NCI-H460 (cell line): ENCODE data around the gene SIGLEC11. TPM values are rescaled to one million over a fixed set of nuclear protein-coding genes. Genes with fewer than 3 reads are reported as not detected.
"Not testable (repeated sequence)": the region's sequence is repeated elsewhere in the genome, so short reads cannot be mapped to it uniquely, and the experiment has no call there.

Source experiments
- DNase-seq: peaks from one replicate; pipeline ENCODE4 v3.0.0-alpha.2; 2016; ENCODE audit warnings: low read depth; ENCODE audit errors: extremely low read depth
- total RNA-seq: library from RNA; depleted of rRNA; stranded (reverse); fragments of >200 nt; shearing (Covaris generic); gene quantifications from 2 replicates; pipeline ENCODE4 v1.2.3, GENCODE V29; 2014

SIGLEC11 gene
- total RNA-seq, 1 experiment from 2014 or later: not detected

DNA sequence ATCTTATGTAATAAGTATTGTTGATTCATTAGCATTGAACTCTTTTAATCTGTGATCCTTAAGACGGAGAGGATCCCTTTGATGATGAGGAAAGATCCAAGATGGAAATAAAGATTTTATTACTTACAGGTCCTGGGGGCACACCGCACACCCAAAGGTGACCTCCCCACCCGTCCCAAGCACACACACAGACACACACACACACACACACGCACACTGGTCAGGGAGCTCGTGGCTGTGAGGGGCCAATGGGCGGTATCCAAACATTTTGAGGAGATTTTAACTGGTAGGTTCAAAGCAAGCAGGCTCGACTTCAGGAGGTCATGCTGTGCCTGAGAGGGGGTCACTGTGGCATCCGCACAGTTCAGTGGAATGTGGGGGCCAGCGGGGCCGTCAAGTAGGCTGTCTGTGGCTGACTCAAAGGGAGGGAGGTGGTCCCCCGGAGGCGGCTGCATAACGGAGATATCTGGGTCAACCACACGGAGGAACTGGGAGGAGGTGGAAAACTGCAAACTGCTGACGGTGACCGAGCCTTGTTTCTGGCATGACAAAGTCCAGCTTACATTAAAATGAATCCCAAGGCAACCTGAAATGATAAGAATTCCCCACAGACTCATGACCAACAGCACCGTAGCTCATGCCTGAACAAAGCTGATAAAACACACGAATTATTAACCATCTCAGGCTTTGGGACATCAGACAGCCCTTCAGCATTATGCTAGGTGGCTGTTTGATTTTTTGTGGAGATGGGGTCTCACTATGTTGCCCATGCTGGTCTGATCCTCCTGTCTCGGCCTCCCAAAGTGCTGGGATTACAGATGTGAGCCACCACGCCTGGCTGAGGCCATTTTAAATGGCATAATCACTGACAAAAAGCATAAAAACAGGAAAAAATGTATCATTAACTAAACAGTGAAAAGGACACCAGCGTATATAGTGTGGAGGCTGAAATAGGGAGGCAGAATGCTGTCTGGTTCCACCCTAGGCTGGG, 20.9 kb upstream of the SIGLEC11 start:
- no peak for DNase-seq

DNA sequence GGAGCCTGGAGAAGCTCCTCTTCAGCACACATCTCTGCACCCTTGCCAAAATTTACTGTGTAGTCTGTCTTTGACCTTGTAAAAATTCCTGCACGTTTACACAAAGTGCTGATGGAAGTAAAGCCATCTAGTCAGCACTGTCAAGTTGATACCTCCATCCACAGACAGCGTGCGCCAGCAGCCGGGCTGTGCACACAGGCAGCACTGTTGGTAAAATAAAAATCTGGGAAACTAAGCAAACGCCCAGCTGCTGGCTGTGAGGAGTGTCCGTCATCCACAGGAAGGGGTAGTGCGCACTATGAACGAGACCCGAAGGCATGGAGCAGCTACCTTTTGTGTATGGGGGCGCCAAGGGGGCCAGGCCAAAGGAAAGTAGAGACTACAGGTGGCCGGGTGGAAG, 17.4 kb upstream of the SIGLEC11 start:
- no peak for DNase-seq

DNA sequence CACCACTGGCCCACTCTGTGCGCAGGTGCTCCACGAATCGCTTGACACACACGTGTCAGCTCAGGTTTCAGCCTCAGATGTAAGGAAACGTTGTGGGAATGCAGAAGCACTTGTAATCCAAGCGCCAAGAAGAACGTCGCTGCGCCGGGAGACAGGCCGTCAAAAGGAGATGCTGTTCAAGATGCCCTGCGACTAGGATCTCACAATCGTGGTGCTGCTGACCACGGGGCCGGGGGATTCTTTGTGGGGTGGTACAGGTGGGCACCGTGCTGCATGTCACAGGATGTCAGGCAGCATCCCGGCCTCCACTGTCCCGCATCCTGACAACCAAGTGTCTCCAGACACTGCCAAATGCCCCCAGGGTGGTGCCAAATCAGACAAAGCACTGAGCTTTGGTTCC, 16.9 kb upstream of the SIGLEC11 start:
- DNase-seq: no peak

DNA sequence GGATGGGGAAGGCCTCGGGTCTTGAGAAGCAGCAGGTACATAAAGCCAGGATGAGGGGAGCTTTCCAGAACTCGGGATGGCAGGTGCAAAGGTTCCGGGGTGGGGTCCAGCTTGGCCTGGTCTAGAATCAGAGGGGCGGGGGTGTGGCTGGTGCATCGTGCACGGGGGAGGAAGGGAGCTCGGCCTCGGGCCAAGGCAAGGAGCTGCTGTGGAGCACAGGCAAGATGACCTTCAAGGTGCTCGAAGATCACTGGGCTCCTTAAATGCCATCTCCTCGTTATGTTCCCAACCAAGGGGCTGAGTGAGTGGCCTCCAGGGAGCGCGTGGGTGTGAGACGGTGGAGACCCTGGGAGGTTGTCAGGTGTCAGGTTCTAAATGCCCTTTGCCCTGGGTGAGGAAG, 16.1 kb upstream of the SIGLEC11 start:
- DNase-seq: no peak

DNA sequence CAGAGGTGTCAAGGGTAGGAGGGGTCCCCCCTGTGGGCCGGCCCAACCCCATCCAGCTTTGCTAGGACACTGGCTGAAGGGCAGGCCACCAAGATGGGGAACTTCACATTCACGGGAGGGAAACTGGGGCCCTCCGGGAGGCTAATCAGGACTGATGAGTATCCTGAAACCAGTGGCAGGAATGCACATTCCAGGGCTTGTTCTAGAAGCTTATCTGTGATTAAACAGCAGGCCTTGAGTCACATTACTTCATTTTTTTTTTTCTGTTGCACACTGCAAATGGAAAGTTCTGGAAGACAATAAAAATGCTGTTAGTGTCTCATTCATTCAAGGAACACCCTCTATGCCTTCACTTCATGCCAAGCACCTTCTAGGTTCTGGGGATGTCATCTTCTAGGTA, 15.5 kb upstream of the SIGLEC11 start:
- DNase-seq: no peak

DNA sequence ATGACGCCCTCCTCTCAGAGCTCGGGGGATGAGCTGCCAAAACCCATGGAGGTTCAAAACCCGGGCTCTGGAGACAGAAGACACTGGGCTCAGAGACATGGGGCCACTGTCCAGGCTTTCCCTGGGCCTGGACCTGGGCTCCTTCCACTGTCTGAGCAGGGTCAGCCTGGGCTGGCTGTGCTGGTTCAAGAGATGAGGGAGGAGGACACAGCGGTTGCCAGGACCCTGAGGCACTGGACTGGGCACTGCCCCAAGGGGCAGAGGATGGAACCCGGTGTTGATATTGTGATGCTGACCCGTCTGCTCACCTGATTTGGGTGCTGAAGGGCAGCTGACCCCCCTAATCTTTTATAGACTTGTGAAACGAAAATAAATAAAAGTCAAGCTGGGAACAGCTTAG, 14.1 kb upstream of the SIGLEC11 start:
- no peak for DNase-seq

DNA sequence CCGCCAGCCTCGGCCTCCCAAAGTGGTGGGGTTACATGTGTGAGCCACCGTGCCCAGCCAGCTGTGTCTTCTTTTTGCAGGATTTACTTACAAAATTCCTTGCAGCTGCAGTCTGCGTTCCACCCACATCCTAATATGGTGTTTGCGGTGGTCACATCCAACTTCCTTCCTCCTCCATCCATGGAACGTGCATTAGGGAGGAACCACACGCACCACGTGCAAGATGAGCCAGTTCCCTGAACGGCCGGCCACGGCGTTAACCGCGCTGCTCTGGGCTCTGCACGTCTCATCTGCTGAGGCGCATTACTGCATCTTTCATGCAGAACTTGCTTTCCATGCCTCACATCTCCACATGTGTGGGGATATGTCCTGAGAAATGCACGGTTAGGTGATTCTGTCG, 13.0 kb upstream of the SIGLEC11 start:
- DNase-seq: no peak

DNA sequence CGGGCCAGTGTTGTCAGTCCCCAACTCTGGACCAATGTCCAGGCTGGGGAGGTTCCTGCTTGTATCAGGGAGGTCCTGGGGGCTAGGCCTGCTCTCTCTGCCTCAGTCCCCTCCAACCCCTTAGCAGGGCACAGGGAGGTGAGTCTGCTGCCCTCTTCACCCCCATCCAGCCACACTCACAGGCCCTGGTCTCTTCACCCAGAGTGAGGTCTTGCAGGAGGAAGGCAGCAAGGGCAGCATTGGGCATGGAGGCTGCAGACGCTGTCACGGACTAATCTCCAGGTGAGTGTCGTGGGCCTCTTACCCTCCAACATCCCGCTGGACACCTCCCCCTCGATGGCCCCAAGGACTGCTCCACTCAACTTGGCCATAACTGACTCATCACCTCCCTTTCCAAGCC, 11.9 kb upstream of the SIGLEC11 start:
- DNase-seq: no peak

DNA sequence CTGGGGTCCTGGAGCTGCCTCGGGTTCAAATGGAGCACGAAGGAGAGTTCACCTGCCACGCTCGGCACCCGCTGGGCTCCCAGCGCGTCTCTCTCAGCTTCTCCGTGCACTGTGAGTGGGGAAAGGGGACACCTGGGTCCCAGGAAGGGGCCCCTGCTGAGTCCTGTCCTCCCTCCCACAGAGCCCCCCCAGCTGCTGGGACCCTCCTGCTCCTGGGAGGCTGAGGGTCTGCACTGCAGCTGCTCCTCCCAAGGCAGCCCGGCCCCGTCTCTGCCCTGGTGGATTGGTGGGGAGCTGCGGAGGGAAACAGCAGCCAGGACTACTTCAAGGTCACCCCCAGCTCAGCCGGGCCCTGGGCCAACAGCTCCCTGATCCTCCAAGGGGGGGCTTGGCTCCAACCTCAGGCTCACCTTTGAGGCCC, 11.0 kb upstream of the SIGLEC11 start:
- DNase-seq: no peak

DNA sequence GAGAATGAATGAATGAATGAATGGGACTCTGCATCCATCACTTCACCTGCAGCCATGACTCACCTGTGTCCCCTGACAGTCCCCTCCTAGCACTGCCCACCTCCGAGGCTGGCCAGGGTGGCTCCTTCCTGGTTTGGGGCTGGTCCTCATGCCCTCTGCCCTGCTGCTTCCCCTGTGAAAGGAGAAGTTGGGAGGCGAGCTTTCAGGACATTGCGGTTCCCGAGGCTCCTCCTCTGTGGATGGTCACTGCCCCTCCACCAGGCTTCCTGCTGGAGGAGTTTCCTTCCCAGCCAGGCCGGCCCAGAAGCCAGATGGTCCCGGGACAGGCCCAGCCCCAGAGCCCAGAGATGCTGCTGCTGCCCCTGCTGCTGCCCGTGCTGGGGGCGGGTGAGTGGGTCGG, 8.4 kb upstream of the SIGLEC11 start:
- DNase-seq: not testable (repeated sequence)

DNA sequence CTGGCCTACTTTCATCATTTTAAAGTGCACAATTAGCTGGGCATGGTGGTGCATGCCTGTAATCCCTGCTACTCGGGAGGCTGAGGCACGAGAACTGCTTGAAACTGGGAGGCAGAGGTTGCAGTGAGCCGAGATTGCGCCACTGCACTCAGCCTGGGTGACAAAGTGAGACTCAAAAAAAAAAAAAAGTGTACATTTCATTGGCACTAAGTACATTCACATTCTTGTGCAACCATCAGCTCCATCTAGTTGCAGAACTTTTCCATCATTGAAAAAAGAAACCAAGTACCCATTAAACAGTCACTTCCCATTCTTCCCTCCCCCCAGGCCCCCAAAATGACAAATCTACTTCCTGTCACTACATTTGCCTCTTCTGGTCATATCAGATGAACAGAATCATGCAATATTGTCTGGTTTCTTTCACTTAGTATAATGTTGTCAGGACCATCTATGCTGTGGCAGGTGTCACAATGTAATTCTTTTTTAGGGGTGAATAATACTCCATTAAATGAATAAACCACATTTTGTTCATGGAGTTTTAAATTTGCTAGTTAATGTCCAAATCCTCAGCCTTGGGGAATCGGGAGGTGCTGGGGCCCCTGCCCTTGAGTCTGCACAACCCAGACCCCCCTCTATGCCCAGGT, 7.4 kb upstream of the SIGLEC11 start:
- no peak for DNase-seq

DNA sequence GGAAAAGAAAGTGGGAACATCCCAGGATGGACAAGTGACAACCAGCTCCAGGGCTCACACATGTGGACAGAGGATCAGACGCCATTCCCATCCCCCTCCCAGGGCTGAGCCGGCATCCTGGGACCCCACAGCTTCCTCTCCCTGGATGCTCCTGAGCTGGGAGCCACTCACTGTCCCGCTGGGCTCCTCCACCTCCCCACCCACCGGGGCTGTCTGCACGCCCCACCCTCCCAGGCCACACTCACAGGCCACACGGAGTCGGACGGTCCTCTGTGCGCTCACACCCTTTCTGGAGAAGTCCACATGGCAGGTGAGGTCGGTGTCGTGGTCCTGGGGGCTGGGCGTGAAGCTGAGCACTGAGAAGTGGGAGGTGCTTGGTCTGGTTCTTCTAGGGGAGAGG, 1.1 kb downstream of the SIGLEC11 start:
- DNase-seq: not testable (repeated sequence)

DNA sequence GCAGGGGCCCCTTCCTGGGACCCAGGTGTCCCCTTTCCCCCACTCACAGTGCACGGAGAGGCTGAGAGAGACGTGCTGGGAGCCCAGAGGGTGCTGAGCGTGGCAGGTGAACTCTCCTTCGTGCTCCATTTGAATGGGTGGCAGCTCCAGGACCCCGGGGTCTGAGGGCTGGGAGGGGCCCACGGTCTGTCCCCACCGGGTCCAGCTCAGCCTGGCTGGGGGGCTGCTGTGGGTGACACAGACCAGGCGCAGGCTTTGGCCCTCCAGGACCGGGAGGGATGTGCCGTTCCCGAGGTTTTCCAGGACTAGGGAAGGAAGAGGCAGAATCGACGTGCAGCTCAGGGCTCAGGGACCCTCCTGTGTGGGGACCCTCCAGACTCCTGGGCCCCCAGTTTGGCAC, 2.4 kb downstream of the SIGLEC11 start:
- not testable (repeated sequence) for DNase-seq

DNA sequence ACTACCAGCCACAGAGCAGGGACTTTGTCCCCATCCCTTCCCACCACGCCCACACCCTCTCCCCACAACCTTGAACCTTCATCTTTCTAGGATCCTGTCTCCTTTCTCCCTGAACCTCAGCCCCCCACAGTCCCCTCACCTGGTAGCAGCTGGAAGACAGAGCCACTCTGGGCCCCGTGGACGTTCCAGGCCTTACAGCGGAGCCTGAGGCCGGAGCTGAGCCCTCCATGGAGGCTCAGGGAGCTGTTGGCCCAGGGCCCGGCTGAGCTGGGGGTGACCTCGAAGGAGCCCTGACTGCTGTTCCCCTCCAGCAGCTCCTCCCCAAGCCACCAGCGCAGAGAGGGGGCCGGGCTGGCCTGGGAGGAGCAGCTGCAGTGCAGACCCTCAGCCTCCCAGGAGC, 2.8 kb downstream of the SIGLEC11 start:
- not testable (repeated sequence) for DNase-seq

DNA sequence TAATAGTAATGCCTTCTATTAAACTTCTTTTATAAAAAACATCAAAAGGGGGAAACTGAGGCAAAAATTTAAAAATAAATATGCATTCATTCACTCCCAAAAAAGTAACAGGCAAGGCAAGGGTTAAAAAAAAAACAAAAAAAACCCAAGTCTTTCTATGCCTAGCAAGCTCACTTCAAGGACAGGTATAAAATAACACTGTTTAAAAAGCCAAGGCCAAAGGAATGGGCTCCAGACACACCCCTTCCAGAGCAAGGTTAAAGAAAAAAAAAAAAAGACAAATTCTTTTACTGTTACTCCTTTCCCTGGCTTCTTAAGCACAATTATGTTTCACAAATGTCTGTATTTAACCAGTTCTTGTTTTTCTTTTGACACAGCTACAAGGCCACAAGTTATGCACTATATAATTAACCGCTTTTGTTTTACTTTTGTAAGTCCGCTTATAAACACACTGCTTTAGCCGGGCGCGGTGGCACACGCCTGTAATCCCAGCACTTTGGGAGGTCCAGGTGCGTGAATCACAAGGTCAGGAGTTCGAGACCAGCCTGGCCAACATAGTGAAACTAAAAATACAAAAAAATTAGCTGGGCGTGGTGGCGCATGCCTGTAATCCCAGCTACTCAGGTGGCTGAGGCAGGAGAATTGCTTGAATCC, 3.6 kb downstream of the SIGLEC11 start:
- no peak for DNase-seq

DNA sequence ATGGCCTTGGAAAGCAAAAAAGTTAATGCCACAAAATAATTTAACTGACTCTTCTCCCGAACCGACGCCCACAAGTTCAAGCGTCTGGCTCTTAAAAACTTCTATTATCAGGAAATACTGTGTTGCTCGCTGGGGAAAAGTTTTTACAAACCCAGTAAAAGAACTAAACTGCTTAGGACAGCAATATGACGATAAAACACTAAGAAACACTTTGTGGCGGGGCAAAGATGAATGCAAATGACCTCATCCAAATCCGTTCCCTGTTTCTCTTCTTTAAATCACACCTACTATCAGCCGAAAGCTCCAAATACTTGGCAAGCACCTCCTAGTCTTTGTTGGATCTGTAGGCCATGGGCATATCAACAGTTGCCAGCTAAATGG, 4.9 kb downstream of the SIGLEC11 start:
- no peak for DNase-seq

DNA sequence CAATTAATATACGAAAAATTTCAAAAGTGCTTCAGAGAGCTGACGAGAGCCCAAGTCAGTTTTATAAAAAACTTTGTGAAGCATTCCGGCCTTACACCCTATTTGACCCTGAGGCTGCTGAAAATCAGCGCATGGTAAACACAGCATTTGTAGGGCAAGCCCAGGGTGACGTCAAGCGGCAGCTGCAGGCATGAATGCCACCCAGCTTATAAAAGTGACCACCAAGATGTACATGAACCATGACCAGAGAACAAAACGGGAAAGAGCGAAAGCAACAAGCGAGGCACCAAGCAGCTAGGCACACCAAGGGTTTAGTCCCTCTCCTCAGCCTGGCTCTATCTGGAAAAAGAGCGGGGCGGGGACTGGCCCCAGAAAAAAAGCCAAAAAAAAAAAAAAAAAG, 6.0 kb downstream of the SIGLEC11 start:
- no peak for DNase-seq

DNA sequence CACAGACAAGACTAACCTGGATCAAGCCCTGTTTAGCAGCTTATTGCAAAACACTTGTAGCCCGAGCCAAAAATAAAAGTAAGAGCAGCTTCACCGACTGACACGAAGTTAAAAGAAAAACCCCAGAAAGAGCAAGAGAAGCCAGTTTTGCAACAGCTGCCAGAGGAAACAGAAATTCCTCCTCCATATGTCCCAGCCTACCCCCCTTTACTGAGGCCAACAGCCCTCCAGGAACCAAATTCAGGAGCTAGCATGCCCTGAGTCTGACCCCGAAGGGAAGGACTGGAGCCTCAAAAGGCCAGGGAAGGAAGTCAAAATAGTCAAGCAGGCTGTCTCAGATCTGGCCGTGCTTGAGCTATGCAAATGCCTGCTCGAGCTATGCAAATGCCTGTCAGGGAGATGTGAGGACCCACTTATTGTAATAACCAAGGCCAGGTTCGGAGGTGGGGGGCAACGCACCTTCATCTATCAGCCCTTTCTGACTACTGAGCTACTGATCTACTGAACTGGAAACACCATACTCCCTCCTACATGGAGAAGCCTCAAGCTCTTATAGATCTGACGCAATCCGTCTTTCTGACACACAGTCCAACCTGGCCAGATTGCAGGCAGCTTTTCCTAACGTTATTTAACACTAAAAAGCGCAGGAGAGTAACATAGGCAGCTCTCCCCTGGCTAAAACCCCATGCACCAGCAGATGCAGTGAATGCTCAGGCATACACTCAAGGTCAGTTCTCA, 6.7 kb downstream of the SIGLEC11 start:
- no peak for DNase-seq

DNA sequence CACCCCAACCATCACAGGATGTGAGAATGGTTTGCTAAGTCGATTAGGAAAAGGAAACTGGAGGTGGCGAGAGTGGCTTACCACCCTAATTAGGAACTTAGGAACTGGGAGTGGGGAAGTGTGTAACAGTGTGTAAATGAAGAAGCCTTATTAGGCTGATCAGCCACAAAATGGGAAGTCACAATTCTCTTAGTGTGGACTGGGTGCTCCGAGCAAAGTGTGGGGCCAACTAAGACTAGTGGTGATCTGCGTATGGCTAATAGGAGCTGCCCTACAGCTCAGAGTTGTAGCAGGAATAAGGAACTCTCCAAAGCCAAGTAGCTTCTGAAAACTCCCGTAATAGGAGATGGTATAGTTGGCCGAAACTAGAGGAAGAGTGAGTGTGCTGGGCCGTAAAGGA, 7.6 kb downstream of the SIGLEC11 start:
- DNase-seq: no peak

DNA sequence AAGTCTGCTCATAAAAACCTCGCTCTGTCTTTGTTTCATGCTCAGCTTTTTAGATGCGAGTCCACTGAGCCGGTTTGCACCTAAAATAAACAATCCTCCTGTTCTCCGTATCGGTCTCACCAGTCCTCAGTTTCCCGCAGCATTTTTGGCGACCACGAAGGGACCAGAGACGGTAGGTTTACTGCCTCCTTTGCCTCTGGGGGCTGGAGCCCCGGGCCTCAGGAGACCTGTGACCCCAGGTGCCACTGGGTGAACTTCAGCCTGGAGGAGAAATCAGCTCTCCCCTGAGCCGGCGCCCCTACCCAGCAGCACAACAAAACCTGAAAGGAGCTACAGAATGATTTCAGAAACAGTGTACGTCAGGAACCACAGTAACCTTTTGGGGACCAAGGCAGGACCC, 8.1 kb downstream of the SIGLEC11 start:
- no peak for DNase-seq

DNA sequence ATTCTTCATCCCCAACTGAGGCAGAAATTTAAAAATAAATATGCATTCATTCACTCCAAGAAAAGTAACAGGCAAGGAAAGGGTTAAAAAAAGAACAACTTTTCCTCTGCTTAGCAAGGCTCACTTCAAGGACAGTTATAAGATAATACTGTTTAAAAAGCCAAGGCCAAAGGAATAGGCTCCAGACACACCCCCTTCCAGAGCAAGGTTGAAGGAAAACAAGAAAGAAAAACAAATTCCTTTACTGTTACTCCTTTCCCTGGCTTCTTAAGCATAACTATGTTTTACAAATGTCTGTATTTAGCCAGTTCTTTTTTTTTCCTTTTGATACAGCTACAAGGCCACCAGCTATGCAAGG, 8.5 kb downstream of the SIGLEC11 start:
- no peak for DNase-seq
